PC-3 (cell line): ENCODE data around the gene DNAJA1. TPM values are rescaled to one million over a fixed set of nuclear protein-coding genes. Genes with fewer than 3 reads are reported as not detected.

Experiments used
- ATAC-seq: fragments of 200-7000 bp; cut with Tn5 transposase; 2 replicates; pipeline ENCODE4 v1.9.1; 2020; ENCODE audit warnings: mild to moderate bottlenecking, moderate library complexity
- BruUV-seq: library from RNA; stranded (reverse); fragments of 400-500 nt; replicated peaks from 2 replicates; lab custom pipeline; 2021; lab: Mats Ljungman, UMichigan
- CTCF ChIA-PET: fragments of 300-600 bp; sonication (Branson Sonifier 250); formaldehyde crosslinking; loops from one replicate; lab custom pipeline; 2022; ENCODE audit warnings: antibody characterized with exemption; lab: Charles Lee
- POLR2A ChIA-PET: fragments of 300-600 bp; sonication (Branson Sonifier 250); formaldehyde crosslinking; loops from one replicate; lab custom pipeline; 2022; ENCODE audit warnings: antibody characterized with exemption; ENCODE audit not compliant: unreplicated experiment; lab: Charles Lee
- DNase-seq: peaks from one replicate; pipeline ENCODE4 v3.0.0-alpha.2; 2015
- H2AFZ ChIP-seq: fragments of 300-600 bp; sonication (generic); 2 replicates; pipeline ENCODE4 v1.6.0; 2016; ENCODE audit warnings: antibody characterized with exemption, low read length
- H3F3A ChIP-seq: fragments of 300-600 bp; sonication (generic); one replicate; pipeline ENCODE4 v1.6.0; 2017; ENCODE audit warnings: antibody characterized with exemption, low read length, control low read depth, mild to moderate bottlenecking; ENCODE audit not compliant: unreplicated experiment
- H3K27ac ChIP-seq: fragments of 300-600 bp; sonication (generic); 2 replicates; pipeline ENCODE4 v1.5.1; 2016; ENCODE audit warnings: mild to moderate bottlenecking, low read length
- H3K27me3 ChIP-seq: fragments of 300-600 bp; sonication (generic); 2 replicates; pipeline ENCODE4 v1.6.1; 2016; ENCODE audit warnings: low read length, mixed read lengths
- H3K36me3 ChIP-seq: fragments of 300-600 bp; sonication (generic); 2 replicates; pipeline ENCODE4 v1.6.1; 2016; ENCODE audit warnings: low read depth, mixed run types, low read length, mixed read lengths
- H3K4me1 ChIP-seq: fragments of 300-600 bp; sonication (generic); 2 replicates; pipeline ENCODE4 v1.5.1; 2016; ENCODE audit warnings: low read length; ENCODE audit not compliant: insufficient read depth
- H3K4me2 ChIP-seq: fragments of 300-600 bp; sonication (generic); 2 replicates; pipeline ENCODE4 v1.6.0; 2016; ENCODE audit warnings: low read length
- H3K4me3 ChIP-seq: fragments of 300-600 bp; sonication (generic); 2 replicates; pipeline ENCODE4 v1.5.1; 2016; ENCODE audit warnings: mild to moderate bottlenecking, low read length, mixed read lengths
- H3K79me2 ChIP-seq: fragments of 300-600 bp; sonication (generic); 2 replicates; pipeline ENCODE4 v1.6.1; 2017; ENCODE audit warnings: low read length, mixed read lengths
- H3K9ac ChIP-seq: fragments of 300-600 bp; sonication (generic); 2 replicates; pipeline ENCODE4 v1.6.0; 2016; ENCODE audit warnings: mild to moderate bottlenecking, low read length
- H3K9me2 ChIP-seq: fragments of 300-600 bp; sonication (generic); replicated peaks from 2 replicates; pipeline ENCODE4 v1.6.1; 2016; ENCODE audit warnings: mixed run types, low read length, mixed read lengths
- H3K9me3 ChIP-seq: fragments of 300-600 bp; sonication (generic); 2 replicates; pipeline ENCODE4 v1.6.1; 2016; ENCODE audit warnings: low read length, mixed read lengths
- H4K20me1 ChIP-seq: fragments of 300-600 bp; sonication (generic); 2 replicates; pipeline ENCODE4 v1.6.1; 2016; ENCODE audit warnings: low read length, mixed read lengths
- CTCF ChIP-seq: fragments of 300-600 bp; sonication (generic); conservative IDR thresholded peaks from 2 replicates; pipeline ENCODE4 v1.5.1; 2017; ENCODE audit warnings: antibody characterized with exemption, low read depth, mild to moderate bottlenecking, low read length
- EZH2 ChIP-seq: fragments of 300-600 bp; sonication (generic); IDR thresholded peaks from one replicate; pipeline ENCODE4 v1.6.1; 2017; ENCODE audit warnings: antibody characterized with exemption, mild to moderate bottlenecking, low read length; ENCODE audit not compliant: unreplicated experiment
- EZH2phosphoT487 ChIP-seq: fragments of 300-600 bp; sonication (generic); IDR thresholded peaks from 2 replicates; pipeline ENCODE4 v1.6.1; 2018; ENCODE audit warnings: mild to moderate bottlenecking, antibody characterized with exemption, low read length, borderline replicate concordance
- intact Hi-C: fragments of 100-400 bp; cut with micrococcal nuclease; formaldehyde crosslinking; loops from 2 replicates; pipeline ENCODE4 v1.9.0; 2023
- total RNA-seq: library from RNA; depleted of rRNA; stranded (reverse); fragments of >200 nt; gene quantifications from 2 replicates; pipeline ENCODE4 v1.2.3, GENCODE V29; 2014

Gene DNAJA1
- total RNA-seq, 1 experiment from 2014 or later = 109 TPM

- Histone ChIP-seq H3K4me1 (peaks cover 36% of the 10 kb centered on the region), H3F3A (no peaks in the 10 kb centered on the region), H3K9ac (no peak overlapping the region), H2AFZ (no peak overlapping the region), H4K20me1 (peaks cover 76% of the 10 kb centered on the region), H3K27me3 (no peaks in the 10 kb centered on the region), H3K9me2 (no peaks in the 10 kb centered on the region), H3K4me2 (peak overlapping the region; percentile 97), H3K36me3 (peaks cover 74% of the 10 kb centered on the region), H3K4me3 (peak overlapping the region; percentile 94), H3K79me2 (peaks cover 98% of the 10 kb centered on the region), H3K9me3 (no peaks in the 10 kb centered on the region), H3K27ac (no peak overlapping the region)
- no TSS peak for BruUV-seq
- ATAC-seq (no peak), DNase-seq (no peak)
- ChIA-PET CTCF (no interaction called here), POLR2A (no interaction called here)
- TF ChIP-seq CTCF = no peak
- TF ChIP-seq EZH2phosphoT487 = no peak
- no peak for TF ChIP-seq EZH2
- intact Hi-C loops = no loop called here
These were observed 4.2 kb downstream of the DNAJA1 start for GRCh38 chr9:33029231-33029786.

- Histone ChIP-seq H3K4me2 (no peak overlapping the region), H3K9me2 (no peaks in the 10 kb centered on the region), H3K27ac (no peak overlapping the region), H2AFZ (no peak overlapping the region), H3K4me1 (peaks cover 34% of the 10 kb centered on the region), H3K27me3 (no peaks in the 10 kb centered on the region), H3K79me2 (peaks cover 96% of the 10 kb centered on the region), H3K4me3 (no peak overlapping the region), H3K9ac (no peak overlapping the region), H3F3A (no peaks in the 10 kb centered on the region), H4K20me1 (peaks cover 76% of the 10 kb centered on the region), H3K9me3 (no peaks in the 10 kb centered on the region), H3K36me3 (peaks cover 84% of the 10 kb centered on the region)
- POLR2A ChIA-PET = no interaction called here
- CTCF ChIA-PET = no interaction called here
- no peak for DNase-seq
- TF ChIP-seq EZH2 = no peak
- no peak for TF ChIP-seq CTCF
- no peak for TF ChIP-seq EZH2phosphoT487
- ATAC-seq = no peak
- intact Hi-C loops = no loop called here
- no TSS peak for BruUV-seq
These were observed 5.2 kb downstream of the DNAJA1 start for GRCh38 chr9:33030285-33030684.

GRCh38 chr9:33032292-33032691, 7.2 kb downstream of the DNAJA1 start:
- Histone ChIP-seq H2AFZ (no peak overlapping the region), H3K27ac (no peak overlapping the region), H3K79me2 (peaks cover 76% of the 10 kb centered on the region), H3K36me3 (peaks cover 96% of the 10 kb centered on the region), H3K4me1 (peaks cover 26% of the 10 kb centered on the region), H3K27me3 (no peaks in the 10 kb centered on the region), H3K9ac (no peak overlapping the region), H3F3A (no peaks in the 10 kb centered on the region), H3K9me3 (no peaks in the 10 kb centered on the region), H3K9me2 (no peaks in the 10 kb centered on the region), H3K4me3 (no peak overlapping the region), H4K20me1 (peaks cover 55% of the 10 kb centered on the region), H3K4me2 (no peak overlapping the region)
- no peak for ATAC-seq
- ChIA-PET POLR2A (no interaction called here), CTCF (no interaction called here)
- intact Hi-C loops = no loop called here
- DNase-seq = no peak
- BruUV-seq = no TSS peak
- TF ChIP-seq EZH2 (no peak), CTCF (no peak), EZH2phosphoT487 (no peak)
